Measurements from ENCODE around the gene MPL.

DNA sequence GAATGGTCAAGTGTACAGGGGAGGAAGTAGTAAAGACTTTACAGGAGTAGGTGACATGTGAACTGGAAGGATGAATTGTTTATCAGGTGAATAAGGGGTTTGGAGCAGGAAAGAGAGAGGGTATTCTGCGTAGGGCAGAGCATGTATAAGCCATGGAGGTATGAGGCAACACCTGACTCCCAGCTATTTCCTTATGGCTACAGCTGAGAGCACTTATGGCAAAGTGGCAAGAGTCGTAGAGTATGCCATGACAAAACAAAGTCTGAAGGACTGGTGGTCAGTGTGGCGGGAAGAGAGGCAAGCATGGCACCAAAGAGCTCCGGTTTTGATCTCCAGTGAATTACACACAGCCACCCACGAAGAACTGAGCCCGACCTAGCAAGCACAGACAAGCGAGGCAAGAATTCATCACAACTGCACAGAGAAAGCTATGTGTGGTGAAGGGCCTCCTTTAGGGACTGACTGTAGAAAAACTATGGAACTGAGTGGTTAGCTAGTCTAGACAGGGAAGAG lies 39.2 kb downstream of the MPL start:
- no peak for TF ChIP-seq ZNF565 (CRISPR knock-in tag; conservative IDR thresholded peaks at IDR 0.05; ENCODE audit: low read depth)
- TF ChIP-seq SNAI2 (CRISPR knock-in tag; IDR thresholded peaks at IDR 0.05): no peak
- TF ChIP-seq CSDC2 (CRISPR knock-in tag; IDR thresholded peaks at IDR 0.05): no peak
- no peak for TF ChIP-seq PATZ1 (CRISPR knock-in tag; IDR thresholded peaks at IDR 0.05; ENCODE audit: borderline replicate concordance)
- no peak for TF ChIP-seq TSHZ2 (CRISPR knock-in tag; IDR thresholded peaks at IDR 0.05)
- no peak for TF ChIP-seq RARB (CRISPR knock-in tag; IDR thresholded peaks at IDR 0.05)

Data from SK-N-SH treated with all-trans-retinoic acid at 6 μM for 48 hours (cell line).